Stimulated activated CD4-positive, alpha-beta T cell treated with anti-CD3 and anti-CD28 coated beads, Interleukin-1b, Interleukin-23, amount 100 ng/mL, for 1 hour (primary cell): ENCODE data around the gene TST.

ENCODE experiments used
- DNase-seq, 2 donors: peaks; one replicate each; pipeline ENCODE4 v3.0.0-alpha.2; 2020; ENCODE audit warnings: low read depth in 2 of 2

The TST gene

GRCh38 chr22:36982136-36982535 is 37.1 kb downstream of the TST start:
- no peak for DNase-seq

DNA sequence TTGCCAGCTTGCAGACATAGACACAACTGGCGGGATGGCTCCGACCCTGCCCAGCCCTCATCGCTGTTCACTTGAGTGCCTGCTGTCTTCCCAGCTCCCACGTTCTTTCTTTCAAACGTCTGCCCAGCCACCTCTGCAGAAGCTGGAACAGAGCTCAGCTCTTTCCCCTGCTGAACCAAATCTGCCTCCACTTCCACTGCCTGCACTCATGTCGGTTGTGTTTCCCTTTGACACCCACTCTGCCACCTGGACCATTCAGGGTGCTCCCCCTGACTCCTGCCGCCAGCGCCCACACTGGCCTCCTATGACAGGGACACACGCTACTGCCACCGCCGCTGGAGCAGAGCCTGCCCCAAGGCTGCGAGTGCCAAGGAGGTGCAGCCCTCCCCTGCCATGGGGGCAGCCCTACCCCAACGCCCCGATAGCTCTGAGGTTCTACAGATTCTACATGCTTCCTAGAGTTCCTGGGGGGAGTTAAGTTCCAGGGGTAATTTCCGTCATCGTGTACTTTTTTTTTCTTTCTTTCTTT is 37.9 kb downstream of the TST start:
- DNase-seq: no peak

DNA sequence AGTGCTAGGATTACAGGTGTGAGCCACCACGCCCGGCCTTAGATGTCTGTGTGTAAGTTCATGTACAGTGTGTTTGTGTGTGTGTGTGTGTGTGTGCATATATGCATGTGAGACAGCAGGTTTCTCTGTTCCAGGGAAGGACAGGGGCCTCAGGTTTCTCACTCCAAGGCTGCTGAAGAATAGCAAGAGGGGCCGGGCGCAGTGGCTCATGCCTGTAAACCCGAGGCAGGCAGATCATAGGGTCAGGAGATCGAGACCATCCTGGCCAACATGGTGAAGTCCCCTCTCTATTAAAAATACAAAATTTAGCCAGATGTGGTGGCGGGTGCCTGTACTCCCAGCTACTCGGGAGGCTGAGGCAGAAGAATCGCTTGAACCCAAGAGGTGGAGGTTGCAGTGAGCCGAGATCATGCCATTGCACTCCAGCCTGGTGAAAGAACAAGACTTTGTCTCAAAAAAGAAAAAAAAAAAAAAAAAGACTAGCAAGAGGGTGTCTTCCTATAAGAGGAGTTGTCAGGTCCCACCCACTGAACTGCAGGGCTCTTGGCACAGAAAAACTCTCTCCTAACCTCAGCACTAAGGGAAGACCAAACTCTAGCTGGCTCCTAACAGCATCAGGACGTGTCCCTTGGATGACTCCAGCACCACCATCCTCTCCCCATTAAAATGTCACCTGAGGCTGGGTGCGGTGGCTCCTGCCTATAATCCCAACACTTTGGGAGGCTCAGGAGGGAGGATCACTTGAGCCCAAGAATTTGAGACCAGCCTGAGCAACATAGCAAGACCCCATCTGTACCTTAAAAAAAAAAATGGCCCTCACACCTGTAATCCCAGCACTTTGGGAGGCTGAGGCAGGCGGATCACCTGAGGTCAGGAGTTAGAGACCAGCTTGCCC is 40.0 kb downstream of the TST start:
- DNase-seq: no peak

DNA sequence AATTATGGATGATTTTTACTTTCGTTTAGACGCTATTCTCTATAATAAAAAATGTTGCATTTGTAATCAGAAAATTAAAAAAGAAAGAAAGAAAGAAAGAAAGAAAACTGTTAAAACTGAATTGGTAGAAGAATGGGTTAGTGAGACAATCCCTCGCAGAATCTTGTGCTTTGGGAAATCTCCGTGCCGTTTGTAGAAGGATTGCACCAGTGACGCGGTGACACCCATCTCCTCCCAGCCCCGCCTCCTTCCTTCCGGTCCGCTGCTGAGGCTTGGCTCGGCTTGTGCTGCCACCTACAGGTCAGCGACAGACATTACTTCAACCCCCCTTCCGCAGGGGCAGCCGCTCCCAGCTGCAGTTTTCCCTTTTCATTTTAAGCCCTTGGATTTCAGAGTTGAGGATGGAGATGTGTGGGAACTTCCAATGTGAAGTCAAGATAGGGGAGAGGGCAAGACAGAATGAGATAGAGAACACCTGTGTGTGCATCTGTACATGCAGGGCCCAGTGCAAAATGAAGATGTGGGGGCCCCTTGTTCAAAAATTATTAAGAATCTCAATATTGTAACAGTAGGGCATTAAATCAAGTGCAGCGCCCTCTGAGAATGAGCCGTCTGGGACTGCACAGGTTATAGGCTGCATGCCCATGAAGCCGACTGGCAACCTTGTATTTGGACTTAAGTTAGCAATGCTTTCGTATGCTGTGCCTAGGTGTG is 41.1 kb downstream of the TST start:
- DNase-seq: peak; percentile 80 to 82

DNA sequence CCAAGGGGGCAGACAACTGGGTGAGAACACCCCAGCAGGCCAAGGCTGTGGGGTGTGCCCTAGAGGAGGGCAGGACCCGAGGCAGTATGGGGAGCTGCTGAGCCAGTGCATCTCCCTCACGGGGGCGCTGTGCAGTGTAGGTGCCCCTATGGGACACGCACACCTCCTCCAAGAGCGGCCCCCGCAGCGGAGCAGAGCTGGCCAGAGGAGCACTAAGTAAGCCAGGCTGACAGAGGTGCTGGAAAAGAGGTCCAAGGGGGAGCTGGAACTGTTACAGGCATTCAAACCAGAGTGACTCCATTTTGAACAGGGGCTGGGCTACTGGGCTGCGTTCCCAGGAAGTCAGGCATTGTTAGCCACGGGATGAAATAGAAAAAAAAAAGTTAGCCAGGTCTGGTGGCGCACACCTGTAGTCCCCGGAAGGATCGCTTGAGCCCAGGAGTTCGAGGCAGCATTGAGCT is 41.8 kb downstream of the TST start:
- DNase-seq: peak; percentile 48 to 65

- DNase-seq: no peak
Measured at GRCh38 chr22:36976606-36977005, 42.6 kb downstream of the TST start.

- DNase-seq: no peak
Measured at GRCh38 chr22:36971341-36972125, 47.7 kb downstream of the TST start.

DNA sequence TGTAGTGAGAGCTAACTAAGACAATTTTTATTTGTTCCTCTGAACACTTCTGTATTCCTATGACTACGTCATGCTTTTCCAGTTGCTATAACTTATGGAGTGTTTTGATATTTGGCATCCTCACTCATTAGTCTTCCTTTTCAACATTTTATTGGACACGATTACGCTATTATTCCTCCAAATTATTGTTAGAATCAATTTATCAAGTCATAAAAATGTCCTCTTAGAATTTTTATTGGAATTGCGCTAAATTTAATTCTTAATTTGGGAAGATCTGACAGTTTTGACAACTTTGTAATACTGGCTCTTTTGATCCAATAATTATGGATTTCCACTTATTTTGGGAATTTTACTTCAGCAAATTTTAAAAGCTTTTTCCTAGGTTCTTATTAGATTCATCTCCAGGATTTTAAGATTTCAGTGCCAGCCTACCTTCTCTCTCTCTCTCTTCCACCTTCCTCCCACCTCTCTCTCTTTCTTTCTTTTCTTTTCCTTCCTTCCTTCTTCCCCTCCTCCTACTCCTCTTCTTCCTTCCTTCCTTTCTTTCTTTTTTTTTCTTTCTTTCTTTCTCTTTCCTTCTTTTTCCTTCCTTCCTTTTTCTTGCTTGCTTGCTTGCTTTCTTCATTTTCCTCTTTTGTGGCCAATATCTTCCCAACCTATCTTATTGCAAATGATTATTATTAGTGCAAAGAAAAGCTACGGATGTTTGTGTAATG is 50.8 kb downstream of the TST start:
- no peak for DNase-seq

GRCh38 chr22:36966851-36967540 is 52.3 kb downstream of the TST start:
- DNase-seq: no peak

- no peak for DNase-seq
Measured at GRCh38 chr22:36965696-36966095, 53.6 kb downstream of the TST start.

DNA sequence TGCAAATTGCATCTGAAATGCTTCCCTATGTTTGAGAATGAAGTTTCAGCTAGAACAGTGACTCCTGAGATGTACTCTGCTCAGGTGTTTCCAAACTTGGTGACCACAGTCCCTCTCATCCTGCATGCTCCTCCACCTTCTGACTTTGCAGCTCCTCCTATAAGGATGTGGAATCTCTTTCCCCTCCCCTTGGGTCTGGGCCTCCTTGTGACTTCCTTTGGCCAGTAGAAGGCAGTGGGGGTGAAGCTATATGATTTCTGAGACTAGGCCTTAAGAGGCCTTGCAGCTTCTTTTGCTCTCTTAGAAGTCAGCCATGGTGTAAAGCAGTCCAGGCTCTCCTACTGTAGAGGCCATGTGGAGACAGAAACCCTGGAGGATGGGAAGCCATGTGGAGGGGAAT is 55.1 kb downstream of the TST start:
- DNase-seq: no peak

GRCh38 chr22:36963302-36963701 is 55.9 kb downstream of the TST start:
- no peak for DNase-seq

- DNase-seq: no peak
Measured at GRCh38 chr22:36961626-36962025, 57.6 kb downstream of the TST start.
